ENCODE results near the gene CORO7. TPM values are rescaled to one million over a fixed set of nuclear protein-coding genes. Genes with fewer than 3 reads are reported as not detected.

The CORO7 gene
- total RNA-seq, 2 experiments from 2014 or later = 168 to 186 TPM

DNA sequence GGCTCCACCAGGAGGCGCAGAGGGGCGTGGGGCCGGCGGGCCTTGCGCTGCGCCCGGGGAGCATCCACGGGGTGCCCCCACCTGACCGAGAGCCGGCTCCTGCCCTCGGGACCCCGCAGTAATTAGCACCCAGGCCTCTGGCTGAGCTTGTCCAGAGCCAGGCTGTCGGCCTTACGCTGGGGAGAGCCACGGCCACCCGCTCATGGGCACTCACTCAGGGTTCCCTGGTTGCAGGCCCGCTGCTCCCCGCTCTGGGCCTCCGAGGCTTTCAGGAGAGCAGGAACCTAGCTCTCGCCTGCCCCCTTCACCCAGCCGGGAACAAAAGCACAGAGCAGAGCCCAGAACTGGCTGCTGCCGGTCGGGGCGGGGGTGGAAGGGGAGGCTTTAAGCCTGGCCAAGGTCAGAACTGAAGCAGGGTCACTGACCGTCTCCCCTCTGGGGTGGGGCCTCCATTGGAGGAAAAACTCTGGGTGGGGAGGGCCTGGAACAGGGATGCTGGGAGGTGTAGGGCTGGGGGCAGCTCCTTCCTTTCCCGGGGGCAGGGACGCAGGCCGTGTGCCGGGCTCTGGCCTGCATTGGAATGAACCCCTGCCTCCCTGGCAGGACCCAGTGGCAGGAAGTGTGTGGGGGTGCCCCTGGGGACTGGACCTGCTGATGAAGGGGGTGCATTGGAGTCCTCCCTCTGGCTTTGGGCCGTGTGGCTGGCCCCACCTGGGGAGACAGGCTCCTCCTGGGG, 88.2 kb downstream of the CORO7 start:
- H3K4me1 Mint-ChIP-seq = no peaks in the 10 kb centered on the region
- H3K9me3 Mint-ChIP-seq = no peaks in the 10 kb centered on the region
- DNase-seq = peak; percentile 68
- H3K36me3 Mint-ChIP-seq = no peaks in the 10 kb centered on the region
- ATAC-seq (ENCODE audit: low read depth) = peak; percentile 75
- H3K4me3 Mint-ChIP-seq = peak overlapping the region; percentile 40
- H3K27me3 Mint-ChIP-seq = peaks cover 9% of the 10 kb centered on the region
- H3K27ac Mint-ChIP-seq = no peak overlapping the region
- POLR2A ChIA-PET = interaction anchor here (1.0 to 1.9 kb wide), 6 partner anchors 18 to 57 kb away, joined by 3 to 10 read pairs (median 6); no protein-coding TSS in a partner anchor

GRCh38 chr16:4327386-4328045, 88.9 kb downstream of the CORO7 start:
- H3K36me3 Mint-ChIP-seq = no peaks in the 10 kb centered on the region
- no peaks in the 10 kb centered on the region for H3K4me1 Mint-ChIP-seq
- DNase-seq (peak; percentile 43), ATAC-seq (ENCODE audit: low read depth) (peak; percentile 5)
- H3K9me3 Mint-ChIP-seq = no peaks in the 10 kb centered on the region
- POLR2A ChIA-PET = interaction anchor here (1.0 to 1.9 kb wide), 7 partner anchors 17 to 56 kb away, joined by 3 to 10 read pairs (median 5); partner anchors contain the start of gene TFAP4
- peaks cover 9% of the 10 kb centered on the region for H3K27me3 Mint-ChIP-seq
- H3K4me3 Mint-ChIP-seq = peak overlapping the region; percentile 40
- H3K27ac Mint-ChIP-seq = no peak overlapping the region

DNA sequence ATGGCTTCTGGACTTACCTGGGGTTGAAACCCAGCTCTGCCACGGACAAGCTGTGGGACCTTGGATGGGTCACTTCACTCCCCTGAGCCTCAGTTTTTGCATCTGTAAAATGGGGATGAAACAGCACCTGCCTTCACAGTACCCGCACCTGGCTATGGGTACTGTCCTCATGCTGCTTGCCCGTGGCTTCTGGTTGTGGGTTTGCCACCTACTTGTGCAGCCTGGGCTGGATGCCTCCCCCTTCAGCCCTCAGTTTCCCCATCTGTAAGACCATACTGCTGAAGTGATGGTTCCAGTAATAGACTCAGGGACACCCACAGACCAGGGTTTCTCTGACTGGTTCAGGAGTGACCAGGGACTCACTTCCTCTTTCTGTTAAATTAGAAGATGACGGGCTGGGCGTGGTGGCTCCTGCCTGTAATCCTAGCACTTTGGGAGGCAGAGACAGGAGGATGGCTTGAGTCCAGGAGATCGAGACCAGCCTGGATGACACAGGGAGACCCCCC, 91.1 kb downstream of the CORO7 start:
- Mint-ChIP-seq H3K36me3 (no peaks in the 10 kb centered on the region), H3K4me1 (no peaks in the 10 kb centered on the region), H3K4me3 (no peak overlapping the region), H3K9me3 (no peaks in the 10 kb centered on the region), H3K27ac (no peak overlapping the region), H3K27me3 (peaks cover 9% of the 10 kb centered on the region)
- POLR2A ChIA-PET = no interaction called here
- DNase-seq (no peak), ATAC-seq (ENCODE audit: low read depth) (no peak)

DNA sequence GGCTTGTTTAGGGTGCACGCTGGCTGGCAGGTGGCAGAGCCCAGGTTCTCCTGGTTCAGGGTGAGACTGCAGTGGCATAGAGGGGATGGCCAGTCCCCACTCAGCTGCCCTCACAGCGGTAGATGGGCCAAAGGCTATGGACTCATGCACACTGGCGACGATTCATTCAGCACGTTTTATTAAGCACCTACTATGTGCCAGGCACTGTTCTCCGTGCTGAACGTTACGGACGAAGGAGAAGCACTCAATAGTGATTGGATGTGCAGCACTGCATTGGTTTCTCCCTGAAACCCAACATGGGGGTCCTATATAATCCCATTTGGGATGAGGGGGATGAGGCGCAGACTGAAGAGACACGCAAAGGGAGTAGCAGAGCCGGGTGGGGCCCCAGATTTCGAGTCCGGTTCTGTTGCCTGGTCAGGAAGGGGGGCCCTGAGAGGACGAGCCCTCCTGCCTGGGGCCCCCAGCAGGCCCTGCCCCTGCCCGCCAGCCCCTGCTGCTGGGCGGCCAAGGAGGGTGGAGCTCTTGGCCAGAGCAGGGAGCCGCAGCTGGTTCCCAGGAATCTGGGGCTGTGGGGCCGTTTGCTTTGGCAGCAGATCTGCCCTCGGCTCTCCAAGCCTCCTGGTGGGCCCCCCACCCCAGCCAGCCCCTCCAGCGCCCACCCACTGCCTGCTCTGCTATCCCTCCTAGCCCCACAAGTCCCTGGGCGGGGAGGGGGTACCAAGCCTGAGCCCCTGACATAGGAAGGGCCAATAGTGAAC, 91.7 kb downstream of the CORO7 start:
- Mint-ChIP-seq H3K27me3 (peaks cover 9% of the 10 kb centered on the region), H3K9me3 (no peaks in the 10 kb centered on the region), H3K27ac (no peak overlapping the region), H3K36me3 (no peaks in the 10 kb centered on the region), H3K4me1 (no peaks in the 10 kb centered on the region), H3K4me3 (no peak overlapping the region)
- POLR2A ChIA-PET = no interaction called here
- peak; percentile 28 for DNase-seq
- ATAC-seq (ENCODE audit: low read depth) = no peak

DNA sequence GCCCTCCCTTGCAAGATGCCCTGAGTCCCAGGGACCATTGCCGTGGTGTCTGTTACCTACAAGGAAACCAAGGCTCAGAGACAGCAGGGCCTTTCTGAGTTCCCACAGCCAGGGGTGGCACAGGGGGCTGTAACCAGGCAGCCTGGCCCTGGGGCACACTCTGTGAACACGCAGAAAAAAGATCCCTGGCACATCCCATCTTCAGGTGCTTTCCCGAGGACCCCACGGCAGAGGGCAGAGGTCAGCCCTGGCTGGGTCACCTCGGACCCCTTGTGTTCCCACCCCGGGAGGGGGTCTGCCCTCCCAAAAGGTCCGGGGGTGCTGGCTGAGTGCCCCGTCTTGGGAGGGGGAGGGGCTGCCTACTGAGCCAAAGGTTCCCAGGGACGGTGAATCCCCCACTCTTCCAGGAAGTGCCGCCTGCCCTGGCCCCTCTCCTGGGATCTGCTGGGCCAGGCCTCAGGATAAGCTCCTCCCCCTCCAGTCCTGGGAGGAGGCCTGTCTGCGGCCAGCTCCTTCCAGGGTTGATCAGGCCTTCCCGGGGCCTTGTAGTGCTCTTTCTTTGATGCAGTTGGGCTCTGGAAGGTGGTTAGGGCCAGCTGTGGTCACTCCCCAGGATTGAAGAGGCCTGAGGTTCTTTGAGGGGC, 92.4 kb downstream of the CORO7 start:
- Mint-ChIP-seq H3K9me3 (no peaks in the 10 kb centered on the region), H3K4me3 (no peak overlapping the region), H3K27ac (no peak overlapping the region), H3K4me1 (peaks cover 5% of the 10 kb centered on the region), H3K36me3 (no peaks in the 10 kb centered on the region), H3K27me3 (peaks cover 9% of the 10 kb centered on the region)
- POLR2A ChIA-PET = interaction anchor here (2.0 kb wide), 1 partner anchor 16 kb away, joined by 6 read pairs; no protein-coding TSS in a partner anchor
- DNase-seq (no peak), ATAC-seq (ENCODE audit: low read depth) (no peak)

DNA sequence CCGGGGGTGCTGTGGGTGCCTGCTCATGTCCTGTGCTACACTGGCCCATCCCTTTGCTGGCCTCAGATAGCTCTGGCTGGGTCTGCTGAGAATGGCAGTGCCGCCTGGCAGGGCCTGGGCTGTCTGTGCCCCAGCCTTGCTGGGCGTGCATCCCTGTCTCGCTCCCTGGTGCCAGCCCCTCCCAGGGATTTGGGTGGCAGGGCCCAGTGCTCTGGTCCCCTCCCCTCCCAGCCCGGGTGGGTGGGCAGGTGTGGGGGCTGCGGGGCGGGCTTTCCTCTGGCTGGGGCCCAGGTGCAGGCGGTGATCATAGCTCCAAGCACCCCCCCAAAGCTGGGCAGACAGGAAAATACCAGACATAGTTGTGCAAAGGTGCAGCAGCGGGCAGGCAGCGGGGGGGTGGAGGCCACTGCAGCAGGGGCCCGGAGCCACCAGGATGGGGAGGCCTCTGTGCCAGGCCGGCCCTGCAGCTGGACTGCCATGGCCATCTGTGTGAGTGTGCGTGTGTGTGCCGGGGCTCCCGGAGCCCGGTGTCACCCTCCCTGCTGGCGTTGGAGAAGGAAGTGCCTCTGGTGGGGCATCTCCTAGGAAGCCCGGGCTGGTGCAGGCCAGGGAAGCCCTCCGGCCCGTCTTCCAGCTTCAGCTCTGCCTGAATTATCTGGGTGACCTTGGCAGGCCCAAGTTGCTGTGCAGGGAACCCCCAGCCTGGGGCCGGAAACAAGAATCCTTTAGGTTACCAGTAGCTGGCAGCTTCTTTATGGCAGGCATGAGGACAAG, 93.1 kb downstream of the CORO7 start:
- ATAC-seq (ENCODE audit: low read depth) (no peak), DNase-seq (peak; percentile 29)
- Mint-ChIP-seq H3K27ac (no peak overlapping the region), H3K9me3 (no peaks in the 10 kb centered on the region), H3K4me1 (peaks cover 5% of the 10 kb centered on the region), H3K36me3 (no peaks in the 10 kb centered on the region), H3K4me3 (no peak overlapping the region), H3K27me3 (peaks cover 7% of the 10 kb centered on the region)
- POLR2A ChIA-PET = interaction anchor here (2.0 kb wide), 1 partner anchor 15 kb away, joined by 6 read pairs; no protein-coding TSS in a partner anchor

DNA sequence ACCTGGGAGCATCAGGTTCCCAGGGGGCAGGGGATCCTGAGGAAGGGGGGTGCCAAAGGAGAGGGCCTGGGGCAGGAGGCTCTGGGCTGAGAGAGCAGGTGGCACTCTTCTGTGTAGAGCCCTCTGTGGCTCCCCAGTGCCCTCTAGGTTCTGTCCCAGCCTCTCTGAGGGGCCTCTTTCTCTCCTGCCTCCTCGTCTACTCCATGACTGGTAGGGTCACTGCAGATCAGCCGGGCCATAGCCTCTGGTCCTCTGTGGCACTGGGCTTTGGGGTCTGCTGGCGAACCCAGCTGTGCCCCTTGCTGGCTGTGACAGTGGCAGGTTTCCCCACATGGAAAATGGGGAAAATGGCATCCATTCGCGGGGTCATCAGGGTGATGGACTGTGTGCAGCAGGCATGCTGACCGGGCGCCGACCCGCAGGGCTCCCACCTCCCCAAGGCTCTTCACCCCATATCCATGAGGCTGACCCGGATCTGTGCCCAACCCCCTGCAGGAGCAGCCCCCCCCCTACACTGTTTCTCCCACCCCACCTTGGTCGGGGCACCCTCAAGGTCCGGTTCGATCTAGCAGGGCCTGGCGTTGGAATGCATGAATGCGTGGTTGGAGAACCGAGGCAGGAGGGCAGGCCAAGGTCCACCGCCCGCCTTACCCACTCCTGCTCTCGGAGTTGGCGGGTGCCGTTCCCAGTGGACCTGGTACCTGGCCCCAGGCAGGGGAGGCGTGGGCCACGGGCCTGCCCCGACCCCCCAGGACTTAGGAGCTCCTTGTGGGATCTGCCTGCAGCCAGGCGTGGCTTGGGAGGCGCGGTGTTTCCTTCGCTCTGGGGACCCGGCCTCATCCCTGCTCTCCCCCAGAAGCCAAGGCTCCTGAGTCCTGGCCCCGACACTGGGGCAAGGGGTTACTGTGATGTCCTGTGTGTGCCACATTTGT, 94.0 kb downstream of the CORO7 start:
- no peaks in the 10 kb centered on the region for H3K36me3 Mint-ChIP-seq
- POLR2A ChIA-PET = interaction anchor here (0.8 to 2.0 kb wide), 2 partner anchors 14 to 28 kb away, joined by 4 to 6 read pairs; no protein-coding TSS in a partner anchor
- no peak overlapping the region for H3K27ac Mint-ChIP-seq
- no peaks in the 10 kb centered on the region for H3K9me3 Mint-ChIP-seq
- peaks cover 9% of the 10 kb centered on the region for H3K27me3 Mint-ChIP-seq
- no peak for ATAC-seq (ENCODE audit: low read depth)
- H3K4me3 Mint-ChIP-seq = no peak overlapping the region
- peaks cover 5% of the 10 kb centered on the region for H3K4me1 Mint-ChIP-seq
- DNase-seq = no peak

- H3K27ac Mint-ChIP-seq = no peak overlapping the region
- no peaks in the 10 kb centered on the region for H3K9me3 Mint-ChIP-seq
- H3K4me1 Mint-ChIP-seq = peaks cover 5% of the 10 kb centered on the region
- POLR2A ChIA-PET = interaction anchor here (0.8 kb wide), 1 partner anchor 27 kb away, joined by 4 read pairs; no protein-coding TSS in a partner anchor
- H3K27me3 Mint-ChIP-seq = peaks cover 5% of the 10 kb centered on the region
- DNase-seq = no peak
- no peak for ATAC-seq (ENCODE audit: low read depth)
- no peak overlapping the region for H3K4me3 Mint-ChIP-seq
- H3K36me3 Mint-ChIP-seq = no peaks in the 10 kb centered on the region
Observed at GRCh38 chr16:4321286-4322120, 94.9 kb downstream of the CORO7 start.

DNA sequence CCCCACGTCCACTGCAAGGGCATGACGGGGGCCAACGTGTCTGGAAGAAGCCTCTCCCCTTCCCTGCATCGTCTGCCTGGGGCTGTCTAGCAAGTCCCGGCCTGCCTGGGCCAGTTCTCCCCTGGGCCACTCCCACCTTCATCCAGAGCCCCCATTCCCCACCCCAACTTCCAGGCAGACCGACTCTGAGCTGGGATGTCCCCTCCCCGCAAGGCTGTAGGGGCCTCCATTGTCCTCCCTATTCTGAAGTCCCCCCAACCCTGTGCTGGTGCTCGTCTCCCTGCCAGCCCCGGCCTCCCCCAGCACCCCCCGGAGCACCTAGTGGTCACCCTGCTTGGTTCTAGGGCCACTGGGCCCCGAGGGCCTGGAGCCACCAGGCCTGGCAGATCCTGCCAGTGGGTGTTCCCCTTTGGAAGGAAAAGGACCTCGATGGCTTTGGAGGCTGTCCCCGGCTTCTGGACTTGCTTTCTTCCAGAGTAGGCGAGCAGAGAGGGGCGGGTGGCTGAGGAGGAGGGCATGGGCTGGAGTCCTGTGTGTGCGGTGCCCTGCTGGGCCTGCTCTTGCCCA, 95.7 kb downstream of the CORO7 start:
- ATAC-seq (ENCODE audit: low read depth) (no peak), DNase-seq (no peak)
- H3K4me1 Mint-ChIP-seq = peaks cover 5% of the 10 kb centered on the region
- no peak overlapping the region for H3K4me3 Mint-ChIP-seq
- POLR2A ChIA-PET = no interaction called here
- H3K27ac Mint-ChIP-seq = no peak overlapping the region
- H3K9me3 Mint-ChIP-seq = no peaks in the 10 kb centered on the region
- peaks cover 3% of the 10 kb centered on the region for H3K27me3 Mint-ChIP-seq
- no peaks in the 10 kb centered on the region for H3K36me3 Mint-ChIP-seq

DNA sequence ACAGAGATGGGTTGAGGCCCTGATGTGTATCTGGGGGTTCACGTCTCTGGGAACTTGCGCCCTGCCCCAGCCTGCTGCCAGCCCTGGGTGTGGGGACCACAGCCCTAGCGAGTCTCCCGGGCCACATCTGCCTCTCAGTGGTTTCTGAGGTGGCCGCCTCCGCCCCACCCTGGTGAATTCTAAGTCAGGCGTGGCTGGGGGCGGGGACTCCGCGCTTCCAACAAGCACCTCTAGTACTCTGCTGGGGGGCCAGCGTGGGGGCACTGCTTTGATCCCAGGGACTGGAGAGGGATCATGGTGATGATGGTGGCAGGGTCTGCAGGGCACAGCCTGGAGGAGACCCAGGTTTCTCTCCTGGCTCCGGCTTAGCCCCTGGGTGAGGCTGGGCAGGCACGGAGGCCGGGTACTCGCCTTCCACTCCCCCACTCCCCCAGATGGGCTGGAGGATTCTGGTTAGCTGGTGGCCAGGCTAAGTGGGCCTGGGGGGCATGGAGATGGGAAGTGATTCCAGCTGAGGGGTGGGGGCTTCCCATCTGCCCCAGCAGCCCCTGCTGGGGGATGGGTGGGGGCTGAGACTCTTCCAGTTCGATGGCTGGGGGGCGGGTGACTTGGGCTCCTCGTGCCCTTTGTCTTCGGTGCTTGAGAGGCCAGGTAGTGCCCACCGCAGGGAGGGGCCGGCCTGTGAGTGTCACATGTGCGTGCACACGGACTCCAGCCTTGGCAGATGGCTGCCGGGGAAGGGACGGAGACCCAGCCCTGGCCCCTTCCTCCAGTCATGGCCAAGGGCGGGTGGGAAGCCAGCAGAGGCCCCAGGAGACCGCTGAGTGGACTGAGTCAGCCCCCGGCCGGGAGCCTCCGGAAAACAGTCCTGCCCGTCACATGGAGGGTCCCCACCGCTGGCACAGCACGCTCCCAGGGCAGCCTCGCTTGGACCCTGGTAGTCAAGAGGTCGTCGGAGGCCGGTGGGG, 96.7 kb downstream of the CORO7 start:
- no peaks in the 10 kb centered on the region for H3K36me3 Mint-ChIP-seq
- no peak overlapping the region for H3K4me3 Mint-ChIP-seq

More for the DNA sequence above, 96.7 kb downstream of the CORO7 start:
- Mint-ChIP-seq H3K9me3 (no peaks in the 10 kb centered on the region), H3K27me3 (peaks cover 6% of the 10 kb centered on the region), H3K27ac (no peak overlapping the region), H3K4me1 (peaks cover 8% of the 10 kb centered on the region)
- POLR2A ChIA-PET = no interaction called here
- peak; percentile 80 for DNase-seq
- ATAC-seq (ENCODE audit: low read depth) = peak; percentile 70

Data from activated naive CD8-positive, alpha-beta T cell treated with anti-CD3 and anti-CD28 coated beads, Interleukin-2, amount 10 ng/mL, durations not matched to agents 7 days and 5 days (primary cell).